ENCODE results near the gene SPTA1. TPM values are rescaled to one million over a fixed set of nuclear protein-coding genes. Genes with fewer than 3 reads are reported as not detected.

Gene SPTA1
- total and polyA plus RNA-seq, 4 donors: 0.08 to 542 (median 0.08) TPM; not detected in 1

- Histone ChIP-seq H3K4me1 (ENCODE audit: control insufficient read depth in 4 of 4, insufficient read depth in 4 of 4, low read length in 3 of 4) (no peaks in the 10 kb centered on the region), H3K9me3 (ENCODE audit: control insufficient read depth in 4 of 4, low read length in 3 of 4) (peaks cover 8 to 25% (median 9%) of the 10 kb centered on the region in 4 donors), H3K36me3 (ENCODE audit: control insufficient read depth in 4 of 4, insufficient read depth in 3 of 4, low read depth in 1 of 4, low read length in 3 of 4) (peaks cover 0 to 2% (median 0%) of the 10 kb centered on the region in 4 donors), H3K4me3 (ENCODE audit: low read depth in 1 of 3, low read length in 3 of 3) (no peak overlapping the region), H3K27me3 (ENCODE audit: control insufficient read depth in 4 of 4, insufficient read depth in 4 of 4, low read length in 3 of 4) (no peaks in the 10 kb centered on the region), H3K9ac (ENCODE audit: low read depth in 1 of 2, low read length in 2 of 2) (no peak overlapping the region), H3K27ac (ENCODE audit: low read depth in 1 of 2, low read length in 2 of 2) (no peak overlapping the region)
- TF ChIP-seq YY1 (IDR thresholded peaks at IDR 0.05) (no peak), GABPA (IDR thresholded peaks at IDR 0.05 in 1 of 2, conservative IDR thresholded peaks at IDR 0.05 in 1 of 2) (no peak), RXRA (IDR thresholded peaks at IDR 0.05) (no peak), NR2F2 (IDR thresholded peaks at IDR 0.05) (no peak), RAD21 (IDR thresholded peaks at IDR 0.05) (no peak), HNF4G (IDR thresholded peaks at IDR 0.05) (no peak), CTCF (IDR thresholded peaks at IDR 0.05; ENCODE audit: low read depth, low read length, missing input control) (no peak), MAX (IDR thresholded peaks at IDR 0.05) (no peak), ZBTB33 (IDR thresholded peaks at IDR 0.05) (no peak), FOXA2 (IDR thresholded peaks at IDR 0.05) (no peak), JUND (IDR thresholded peaks at IDR 0.05) (no peak)
- WGBS: 66% methylated on average over 2 of the region's 2 CpGs
- no peak for DNase-seq (ENCODE audit: low spot score)
These were observed 85.8 kb downstream of the SPTA1 start for GRCh38 chr1:158600735-158601134.

GRCh38 chr1:158586942-158587341, 99.6 kb downstream of the SPTA1 start:
- Histone ChIP-seq H3K4me3 (ENCODE audit: low read depth in 1 of 3, low read length in 3 of 3) (no peak overlapping the region), H3K27me3 (ENCODE audit: control insufficient read depth in 4 of 4, insufficient read depth in 4 of 4, low read length in 3 of 4) (peaks cover 0 to 4% (median 0%) of the 10 kb centered on the region in 4 donors), H3K9ac (ENCODE audit: low read depth in 1 of 2, low read length in 2 of 2) (no peak overlapping the region), H3K4me1 (ENCODE audit: control insufficient read depth in 4 of 4, insufficient read depth in 4 of 4, low read length in 3 of 4) (no peaks in the 10 kb centered on the region), H3K27ac (ENCODE audit: low read depth in 1 of 2, low read length in 2 of 2) (no peak overlapping the region), H3K36me3 (ENCODE audit: control insufficient read depth in 4 of 4, insufficient read depth in 3 of 4, low read depth in 1 of 4, low read length in 3 of 4) (no peaks in the 10 kb centered on the region), H3K9me3 (ENCODE audit: control insufficient read depth in 4 of 4, low read length in 3 of 4) (peaks cover 3 to 8% (median 6%) of the 10 kb centered on the region in 4 donors)
- TF ChIP-seq ZBTB33 (IDR thresholded peaks at IDR 0.05) (no peak), FOXA2 (IDR thresholded peaks at IDR 0.05) (no peak), REST (IDR thresholded peaks at IDR 0.05) (no peak)
- WGBS: 80% methylated on average over 1 of the region's 1 CpG
- no peak for DNase-seq (ENCODE audit: low spot score)

Measured in liver (tissue), 9 donors.